DMS153 treated with DMSO at 0.1 percent for 48 hours (cell line): Measurements from ENCODE around the gene PRKAG1.

Experiments
- DNase-seq: peaks from one replicate; lab custom pipeline; 2025; ENCODE audit not compliant: unreplicated experiment; lab: John Stamatoyannopoulos, UW

PRKAG1 gene

GRCh38 chr12:49015196-49015595, 3.4 kb downstream of the PRKAG1 start:
- DNase-seq, result no peak

- DNase-seq, result no peak
Observed at GRCh38 chr12:49014547-49014946, 4.0 kb downstream of the PRKAG1 start.

- DNase-seq, result no peak
Observed at GRCh38 chr12:49013428-49013827, 5.1 kb downstream of the PRKAG1 start.

GRCh38 chr12:49012739-49013138, 5.8 kb downstream of the PRKAG1 start:
- DNase-seq, result no peak

GRCh38 chr12:49010092-49010668, 8.4 kb downstream of the PRKAG1 start:
- no peak for DNase-seq

GRCh38 chr12:49008943-49009342, 9.6 kb downstream of the PRKAG1 start:
- DNase-seq, result no peak

GRCh38 chr12:49000346-49000745, 18.2 kb downstream of the PRKAG1 start:
- DNase-seq, result no peak

GRCh38 chr12:48999371-49000131, 19.0 kb downstream of the PRKAG1 start, which contains the start of gene DDN:
Gene DDN, minus strand, starts transcription at chr12:48999375. Its CDS starts 88 bp downstream, at chr12:48999287.
- DNase-seq, result no peak

GRCh38 chr12:48998497-48999353, 19.9 kb downstream of the PRKAG1 start:
- DNase-seq, result no peak

GRCh38 chr12:48997719-48998496, 20.7 kb downstream of the PRKAG1 start:
- no peak for DNase-seq

GRCh38 chr12:48996794-48997718, 21.5 kb downstream of the PRKAG1 start:
- peak; percentile 53 for DNase-seq

- DNase-seq, result peak; percentile 68
Observed at GRCh38 chr12:48995086-48995879, 23.3 kb downstream of the PRKAG1 start.

GRCh38 chr12:48994224-48995085, 24.1 kb downstream of the PRKAG1 start:
- no peak for DNase-seq

GRCh38 chr12:48993787-48994186, 24.8 kb downstream of the PRKAG1 start:
- DNase-seq, result no peak

- DNase-seq, result no peak
Observed at GRCh38 chr12:48991247-48992050, 27.1 kb downstream of the PRKAG1 start.

GRCh38 chr12:48990552-48990951, 28.0 kb downstream of the PRKAG1 start:
- DNase-seq, result no peak

- DNase-seq, result peak; percentile 17
Observed at GRCh38 chr12:48988030-48988649, 30.4 kb downstream of the PRKAG1 start.
